MM.1S (cell line): ENCODE results near the gene YEATS2.

Experiments used
- EZH2 ChIP-seq: fragments of 300-600 bp; sonication (generic); optimal IDR thresholded peaks from 2 replicates; pipeline ENCODE3; 2017; ENCODE audit warnings: low read depth, mild to moderate bottlenecking, antibody characterized with exemption, low read length, mixed read lengths
- TF ChIP-seq, protein P1 (sequence below): fragments of 300-600 bp; sonication (generic); IDR thresholded peaks from 2 replicates; pipeline ENCODE4 v1.5.1; 2016; ENCODE audit warnings: antibody characterized with exemption, low read length, mixed read lengths

DNA sequence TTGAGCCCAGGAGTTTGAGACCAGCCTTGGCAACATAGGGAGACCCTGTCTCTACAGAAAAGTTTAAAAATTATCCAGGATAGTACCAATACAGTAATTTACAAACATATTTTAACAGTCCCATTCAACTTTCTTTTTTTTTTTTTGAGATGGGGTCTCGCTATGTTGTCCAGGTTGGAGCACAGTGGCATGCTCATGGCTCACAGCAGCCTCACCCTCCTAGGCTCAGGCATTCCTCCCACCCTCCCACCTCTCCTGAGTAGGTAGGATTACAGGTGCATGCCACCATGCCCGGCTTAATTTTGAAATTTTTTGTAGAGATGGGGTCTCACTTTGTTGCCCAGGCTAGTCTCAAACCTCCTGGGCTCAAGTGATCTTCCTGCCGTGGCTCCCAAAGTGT, 140.3 kb downstream of the YEATS2 start:
- no peak for TF ChIP-seq EZH2
- TF ChIP-seq, protein P1, sequence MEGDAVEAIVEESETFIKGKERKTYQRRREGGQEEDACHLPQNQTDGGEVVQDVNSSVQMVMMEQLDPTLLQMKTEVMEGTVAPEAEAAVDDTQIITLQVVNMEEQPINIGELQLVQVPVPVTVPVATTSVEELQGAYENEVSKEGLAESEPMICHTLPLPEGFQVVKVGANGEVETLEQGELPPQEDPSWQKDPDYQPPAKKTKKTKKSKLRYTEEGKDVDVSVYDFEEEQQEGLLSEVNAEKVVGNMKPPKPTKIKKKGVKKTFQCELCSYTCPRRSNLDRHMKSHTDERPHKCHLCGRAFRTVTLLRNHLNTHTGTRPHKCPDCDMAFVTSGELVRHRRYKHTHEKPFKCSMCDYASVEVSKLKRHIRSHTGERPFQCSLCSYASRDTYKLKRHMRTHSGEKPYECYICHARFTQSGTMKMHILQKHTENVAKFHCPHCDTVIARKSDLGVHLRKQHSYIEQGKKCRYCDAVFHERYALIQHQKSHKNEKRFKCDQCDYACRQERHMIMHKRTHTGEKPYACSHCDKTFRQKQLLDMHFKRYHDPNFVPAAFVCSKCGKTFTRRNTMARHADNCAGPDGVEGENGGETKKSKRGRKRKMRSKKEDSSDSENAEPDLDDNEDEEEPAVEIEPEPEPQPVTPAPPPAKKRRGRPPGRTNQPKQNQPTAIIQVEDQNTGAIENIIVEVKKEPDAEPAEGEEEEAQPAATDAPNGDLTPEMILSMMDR: no peak
